GM23248 (cell line): ENCODE measurements around the gene AGR2.
"Not testable (repeated sequence)": the region's sequence is repeated elsewhere in the genome, so short reads cannot be mapped to it uniquely, and the experiment has no call there.

Source experiments
- EZH2 ChIP-seq: fragments of 200-600 bp; sonication (generic); IDR thresholded peaks from 2 replicates; pipeline ENCODE4 v1.6.1; 2018; ENCODE audit warnings: antibody characterized with exemption, mild to moderate bottlenecking; ENCODE audit not compliant: insufficient read depth, poor library complexity, severe bottlenecking
- EZH2phosphoT487 ChIP-seq: fragments of 200-600 bp; sonication (generic); IDR thresholded peaks from 2 replicates; pipeline ENCODE4 v1.6.1; 2018; ENCODE audit warnings: antibody characterized with exemption, moderate library complexity, mild to moderate bottlenecking, low read depth; ENCODE audit not compliant: insufficient read depth

GRCh38 chr7:16769994-16770393 is 34.8 kb downstream of the AGR2 start:
- not testable (repeated sequence) for TF ChIP-seq EZH2, EZH2phosphoT487
